Stimulated activated CD4-positive, alpha-beta T cell treated with anti-CD3 and anti-CD28 coated beads, Interleukin-4, amount 100 ng/mL, for 4 hours (primary cell): ENCODE data around the gene SFTPA2.
A peak's percentile ranks its signal among the peaks of the same experiment; 100 is the strongest.
"Not testable (repeated sequence)": the region's sequence is repeated elsewhere in the genome, so short reads cannot be mapped to it uniquely, and the experiment has no call there.

Source experiments
- DNase-seq, 2 experiments: peaks; one replicate each; pipeline ENCODE4 v3.0.0-alpha.2; 2020

The SFTPA2 gene

GRCh38 chr10:79560160-79560709 is at the start of gene SFTPA2:
Gene SFTPA2 (minus strand): TSS chr10:79560407. CDS start chr10:79559483, 924 bp downstream.
- DNase-seq, result no peak

GRCh38 chr10:79608505-79609375 is 48.5 kb upstream of the SFTPA2 start:
- DNase-seq, result peak in 1 of 2 experiments; percentile 16

GRCh38 chr10:79605308-79605707 is 45.1 kb upstream of the SFTPA2 start:
- no peak for DNase-seq

DNA sequence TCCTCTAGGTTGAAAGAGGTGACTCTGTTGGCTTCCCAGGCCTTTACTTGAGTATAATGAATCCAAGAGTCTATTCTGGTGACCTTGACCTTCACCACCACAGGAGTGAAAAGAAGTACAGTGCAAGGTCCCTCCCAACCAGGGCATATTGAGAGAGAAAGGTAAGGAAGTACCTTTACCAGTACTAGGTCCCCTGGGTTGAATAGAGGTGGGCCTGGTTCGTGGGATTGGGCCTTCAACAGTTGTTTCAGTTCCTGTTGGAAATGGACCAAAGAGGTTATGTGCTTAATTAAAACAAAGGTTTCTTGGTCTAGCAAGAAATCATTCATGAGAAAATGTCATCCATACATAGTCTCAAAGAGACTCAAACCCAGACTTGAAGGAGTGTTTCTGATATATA is 44.1 kb upstream of the SFTPA2 start:
- DNase-seq, result no peak

DNA sequence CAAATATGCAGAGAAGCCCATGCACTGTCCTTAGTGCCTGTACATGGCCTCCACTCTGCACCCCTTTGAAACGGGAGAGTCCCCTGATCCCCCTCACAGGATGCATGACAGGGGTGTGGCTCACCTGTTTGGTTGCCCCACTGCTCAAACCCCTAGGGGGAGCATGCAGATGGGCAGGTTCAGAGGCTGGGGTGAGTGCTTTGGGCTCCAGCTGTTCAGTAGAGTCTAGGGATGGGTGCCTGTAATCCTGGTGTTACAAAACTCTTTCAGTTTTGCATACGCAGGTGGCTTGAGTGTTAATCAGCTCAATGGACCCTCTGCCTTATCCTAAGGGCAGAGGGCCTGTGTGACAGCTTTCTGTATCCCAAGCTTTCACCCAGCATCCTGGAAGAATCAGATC is 42.7 kb upstream of the SFTPA2 start:
- DNase-seq, result no peak

GRCh38 chr10:79601939-79602338 is 41.7 kb upstream of the SFTPA2 start:
- no peak for DNase-seq

DNA sequence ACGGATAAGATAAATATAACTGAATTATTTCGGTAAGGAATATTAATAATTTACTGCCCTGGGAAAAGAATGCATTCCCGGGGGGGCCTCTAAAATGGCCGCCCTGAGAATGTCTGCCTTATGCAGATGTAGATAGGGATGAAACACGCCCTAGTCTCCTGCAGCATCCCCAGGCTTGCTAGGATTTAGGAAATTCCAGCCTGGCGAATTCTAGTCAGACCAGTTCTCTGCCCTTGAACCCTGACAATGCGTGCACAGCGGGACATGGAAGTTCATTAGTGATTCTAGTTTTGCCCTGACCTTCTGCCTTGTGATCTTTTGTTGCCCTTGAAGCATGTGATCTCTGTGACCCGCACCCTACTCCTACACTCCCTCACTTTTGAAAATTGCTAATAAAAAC is 39.4 kb upstream of the SFTPA2 start:
- DNase-seq, result not testable (repeated sequence)

DNA sequence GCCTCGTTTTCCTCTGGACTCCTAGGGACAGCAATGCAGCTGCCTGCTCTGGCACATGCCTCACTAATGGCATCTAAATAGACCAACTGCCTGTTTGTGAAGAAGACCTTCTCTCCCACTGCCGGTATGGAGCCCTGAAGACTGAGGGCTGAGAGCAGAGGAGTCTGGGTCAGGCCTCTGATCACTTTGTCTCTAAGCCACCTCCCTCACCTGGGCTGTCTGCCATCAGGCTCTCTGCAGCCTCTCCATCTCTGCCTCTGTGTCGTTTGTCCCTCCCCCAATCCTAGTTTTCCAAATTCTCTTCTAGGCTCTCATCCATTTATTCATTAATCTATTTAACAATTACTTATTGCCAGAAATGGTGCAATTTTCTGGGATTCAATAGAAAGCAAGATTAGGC is 35.3 kb upstream of the SFTPA2 start:
- DNase-seq, result no peak

GRCh38 chr10:79594565-79594964 is 34.4 kb upstream of the SFTPA2 start:
- DNase-seq, result not testable (repeated sequence)

DNA sequence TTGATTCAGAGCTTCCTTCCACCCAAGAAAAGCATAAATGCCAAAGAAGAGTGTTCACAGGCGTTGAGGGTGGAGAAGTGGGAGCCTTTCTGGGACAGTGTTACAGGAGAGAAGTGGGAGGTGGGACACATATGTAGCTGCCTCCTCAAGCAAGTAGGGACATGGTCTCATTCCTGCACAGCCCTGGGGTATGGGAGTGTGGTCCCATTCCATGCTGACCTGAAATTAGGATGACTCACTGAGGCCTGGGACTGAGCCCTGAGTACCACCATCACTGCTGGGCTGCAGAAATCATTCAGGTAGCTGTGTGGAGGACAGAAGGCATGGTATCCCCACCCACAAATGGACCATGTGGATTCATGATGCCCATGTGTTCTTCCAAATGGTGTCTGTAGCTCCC is 33.2 kb upstream of the SFTPA2 start:
- no peak for DNase-seq

DNA sequence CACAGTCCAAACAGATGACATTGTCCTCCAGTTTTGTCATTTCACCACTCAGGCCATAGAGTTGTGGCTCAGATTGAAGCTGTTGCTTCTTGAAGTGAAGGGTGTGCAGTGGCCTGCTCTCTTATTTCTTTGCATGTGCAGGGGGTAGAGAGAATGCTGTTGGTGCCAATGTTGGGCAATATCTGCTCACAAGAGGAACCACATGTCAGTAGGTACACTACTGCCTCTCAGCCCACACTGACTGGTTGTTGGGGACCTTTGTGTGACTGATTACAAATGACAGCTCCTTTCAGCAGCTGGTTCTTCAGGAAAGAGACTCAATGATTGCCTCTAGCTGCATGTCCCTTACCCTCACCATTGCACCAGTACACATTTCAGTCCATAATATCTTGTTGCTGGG is 28.6 kb upstream of the SFTPA2 start:
- no peak for DNase-seq

DNA sequence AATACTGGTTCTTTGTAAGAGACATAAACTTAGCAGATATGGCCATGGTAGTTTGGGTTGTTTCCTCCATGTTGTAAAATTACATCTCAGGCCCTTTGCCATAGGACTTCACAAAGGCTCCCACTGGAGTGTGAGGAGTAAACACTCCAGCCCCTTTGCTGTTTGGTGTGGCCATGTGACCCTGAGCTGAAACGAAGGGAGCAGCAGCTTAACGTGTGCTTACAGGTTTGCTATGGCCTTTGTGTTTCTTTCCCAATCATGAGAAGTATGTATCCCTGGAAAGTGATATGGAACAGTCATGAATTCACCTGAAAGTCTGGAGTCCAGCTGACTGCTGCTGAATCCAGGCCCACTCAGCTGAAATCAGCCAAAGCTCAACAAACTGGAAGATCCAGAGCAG is 26.7 kb upstream of the SFTPA2 start:
- no peak for DNase-seq

DNA sequence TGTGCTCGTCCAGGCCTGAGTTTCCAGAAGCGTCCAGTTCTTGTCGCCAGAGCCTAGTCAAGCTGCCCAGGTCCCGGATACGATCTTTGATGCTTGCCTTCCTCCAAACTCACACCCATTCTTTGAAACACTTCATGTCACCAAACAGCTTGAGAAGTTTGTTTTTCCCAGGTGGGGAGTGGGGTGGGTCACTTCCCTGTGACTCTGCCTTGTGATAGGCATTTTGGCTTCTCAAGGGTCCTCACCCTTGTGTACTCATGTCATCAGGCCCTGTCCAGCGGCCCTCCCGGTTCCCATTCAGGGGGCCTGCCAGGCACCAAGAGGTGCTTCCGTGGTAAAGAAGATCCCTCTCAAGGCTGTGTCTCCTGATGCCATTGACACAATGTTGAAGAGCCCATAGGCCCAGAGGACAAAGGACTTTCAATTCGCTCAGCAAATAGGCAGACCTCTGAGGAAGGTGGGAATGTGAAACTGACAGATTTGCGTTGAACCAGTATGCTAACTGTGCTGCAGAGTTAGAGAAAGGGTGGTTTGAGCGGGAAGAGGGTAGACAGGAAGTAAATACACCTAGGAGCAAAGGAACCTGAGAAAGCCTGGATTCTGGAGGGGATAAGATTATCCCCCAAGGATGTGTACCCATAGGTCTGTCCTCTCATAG is 25.8 kb upstream of the SFTPA2 start:
- no peak for DNase-seq

- DNase-seq, result no peak
Observed at GRCh38 chr10:79583488-79584024, 23.3 kb upstream of the SFTPA2 start.

- DNase-seq, result not testable (repeated sequence)
Observed at GRCh38 chr10:79582954-79583353, 22.7 kb upstream of the SFTPA2 start.

DNA sequence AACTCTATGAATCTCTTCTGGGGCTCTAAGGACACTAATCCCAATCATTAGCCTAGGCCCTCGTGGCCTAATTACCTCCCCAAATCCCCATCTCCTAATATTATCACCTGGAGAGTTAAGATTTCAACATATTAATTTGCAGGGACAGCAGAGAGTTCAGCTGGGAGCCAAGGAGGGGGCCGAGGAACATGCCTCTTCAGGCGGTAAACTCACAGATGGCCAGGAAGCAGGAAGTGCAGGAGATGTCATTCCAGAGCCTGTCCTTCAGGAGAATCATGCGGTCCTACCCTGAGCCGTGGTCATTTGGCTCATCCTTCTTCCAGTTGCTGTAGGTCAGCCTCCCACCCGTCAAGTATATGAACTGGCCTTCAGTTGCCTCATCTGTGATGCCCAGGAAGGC is 21.9 kb upstream of the SFTPA2 start:
- DNase-seq, result no peak

GRCh38 chr10:79581044-79581443 is 20.8 kb upstream of the SFTPA2 start:
- DNase-seq, result no peak

GRCh38 chr10:79579361-79579760 is 19.2 kb upstream of the SFTPA2 start:
- DNase-seq, result no peak

DNA sequence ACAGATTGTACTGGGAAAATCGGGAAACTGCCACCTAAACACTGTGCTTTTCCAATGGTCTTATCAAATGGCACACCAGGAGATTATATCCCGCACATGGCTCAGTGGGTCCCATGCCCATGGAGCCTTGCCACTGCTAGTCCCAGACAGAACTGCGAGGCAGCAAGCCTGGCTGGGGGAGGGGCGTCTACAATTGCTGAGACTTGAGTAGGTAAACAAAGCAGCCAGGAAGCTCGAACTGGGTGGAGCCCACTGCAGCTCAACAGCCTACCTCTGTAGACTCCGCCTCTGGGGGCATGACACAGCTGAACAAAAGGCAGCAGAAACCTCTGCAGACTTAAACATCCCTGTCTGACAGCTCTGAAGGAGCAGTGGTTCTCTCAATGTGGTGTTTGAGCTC is 10.4 kb upstream of the SFTPA2 start:
- DNase-seq, result not testable (repeated sequence)

GRCh38 chr10:79563426-79563825 is 3.2 kb upstream of the SFTPA2 start:
- DNase-seq, result no peak

DNA sequence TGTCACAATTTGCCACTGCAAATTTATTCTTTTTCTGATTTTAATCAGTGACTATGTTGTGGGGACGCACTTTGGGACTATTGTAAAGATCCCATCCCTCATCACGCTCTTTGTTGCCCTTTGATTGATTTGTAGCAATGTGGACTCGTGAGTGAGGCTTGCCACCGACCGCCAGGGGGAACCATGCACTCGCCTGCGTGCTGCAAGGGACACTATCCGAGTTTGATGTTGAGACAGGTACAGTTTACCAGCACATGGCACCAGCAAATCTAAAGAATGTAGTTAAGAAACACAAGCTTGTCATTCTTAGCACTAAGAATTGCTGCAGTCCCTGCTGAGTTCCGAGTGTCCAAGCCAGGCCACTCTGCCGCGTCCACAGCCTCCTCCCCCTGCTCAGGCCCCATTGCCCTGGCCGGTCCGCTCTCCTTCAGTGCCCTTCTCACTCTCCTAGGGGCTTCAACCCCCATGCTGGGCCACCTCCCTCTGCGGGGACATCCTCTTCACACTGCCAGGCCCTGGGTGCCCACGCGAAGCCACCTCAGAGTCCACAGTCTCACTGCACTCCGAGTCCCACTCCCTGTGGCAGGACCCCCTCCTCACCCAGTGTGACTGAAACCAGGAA is 2.0 kb upstream of the SFTPA2 start:
- peak; percentile 34 to 58 for DNase-seq

- no peak for DNase-seq
Observed at GRCh38 chr10:79561257-79561656, 1.1 kb upstream of the SFTPA2 start.

- DNase-seq, result no peak
Observed at GRCh38 chr10:79559726-79560125, 481 bp downstream of the SFTPA2 start.
